ENCODE measurements around the gene RAB8B.
"Not testable (repeated sequence)": the region's sequence is repeated elsewhere in the genome, so short reads cannot be mapped to it uniquely, and the experiment has no call there.

The RAB8B gene

GRCh38 chr15:63202861-63203260 is 13.5 kb downstream of the RAB8B start:
- DNase-seq (ENCODE audit: extremely low spot score, insufficient read length, low read depth) (no peak), FAIRE-seq (no peak)

- no peak for FAIRE-seq
- DNase-seq (ENCODE audit: extremely low spot score, insufficient read length, low read depth) = no peak
These were observed 14.2 kb downstream of the RAB8B start for GRCh38 chr15:63203451-63204090.

- FAIRE-seq (no peak), DNase-seq (ENCODE audit: extremely low spot score, insufficient read length, low read depth) (no peak)
These were observed 16.7 kb downstream of the RAB8B start for GRCh38 chr15:63206079-63206478.

GRCh38 chr15:63208824-63209223 is 19.4 kb downstream of the RAB8B start:
- not testable (repeated sequence) for DNase-seq (ENCODE audit: extremely low spot score, insufficient read length, low read depth); FAIRE-seq

GRCh38 chr15:63210151-63211091 is 21.0 kb downstream of the RAB8B start:
- DNase-seq (ENCODE audit: extremely low spot score, insufficient read length, low read depth) = no peak
- FAIRE-seq = peak; percentile 18

- DNase-seq (ENCODE audit: extremely low spot score, insufficient read length, low read depth) = no peak
- no peak for FAIRE-seq
These were observed 21.7 kb downstream of the RAB8B start for GRCh38 chr15:63211092-63211490.

- DNase-seq (ENCODE audit: extremely low spot score, insufficient read length, low read depth) (no peak), FAIRE-seq (no peak)
These were observed 22.1 kb downstream of the RAB8B start for GRCh38 chr15:63211549-63211948.

GRCh38 chr15:63212050-63213004 is 22.9 kb downstream of the RAB8B start:
- peak; percentile 92 for FAIRE-seq

GRCh38 chr15:63218100-63218808 is 28.8 kb downstream of the RAB8B start:
- no peak for FAIRE-seq
- DNase-seq (ENCODE audit: extremely low spot score, insufficient read length, low read depth) = no peak

More at GRCh38 chr15:63212050-63213004, 22.9 kb downstream of the RAB8B start:
- no peak for DNase-seq (ENCODE audit: extremely low spot score, insufficient read length, low read depth)

GRCh38 chr15:63219196-63219710 is 29.8 kb downstream of the RAB8B start:
- FAIRE-seq (no peak), DNase-seq (ENCODE audit: extremely low spot score, insufficient read length, low read depth) (no peak)

- FAIRE-seq (no peak), DNase-seq (ENCODE audit: extremely low spot score, insufficient read length, low read depth) (no peak)
These were observed 31.9 kb downstream of the RAB8B start for GRCh38 chr15:63221346-63221745.

GRCh38 chr15:63223463-63223862 is 34.1 kb downstream of the RAB8B start:
- no peak for DNase-seq (ENCODE audit: extremely low spot score, insufficient read length, low read depth)
- no peak for FAIRE-seq

- no peak for DNase-seq (ENCODE audit: extremely low spot score, insufficient read length, low read depth)
- no peak for FAIRE-seq
These were observed 36.0 kb downstream of the RAB8B start for GRCh38 chr15:63225381-63225780.

- no peak for FAIRE-seq
- DNase-seq (ENCODE audit: extremely low spot score, insufficient read length, low read depth) = no peak
These were observed 36.9 kb downstream of the RAB8B start for GRCh38 chr15:63226155-63226883.

GRCh38 chr15:63226966-63227401 is 37.6 kb downstream of the RAB8B start:
- DNase-seq (ENCODE audit: extremely low spot score, insufficient read length, low read depth) = no peak
- FAIRE-seq = no peak

- FAIRE-seq (no peak), DNase-seq (ENCODE audit: extremely low spot score, insufficient read length, low read depth) (no peak)
These were observed 38.3 kb downstream of the RAB8B start for GRCh38 chr15:63227689-63228088.

- DNase-seq (ENCODE audit: extremely low spot score, insufficient read length, low read depth) (no peak), FAIRE-seq (no peak)
These were observed 41.8 kb downstream of the RAB8B start for GRCh38 chr15:63231206-63231605.

- DNase-seq (ENCODE audit: extremely low spot score, insufficient read length, low read depth) (no peak), FAIRE-seq (peak; percentile 65)
These were observed 42.3 kb downstream of the RAB8B start for GRCh38 chr15:63231706-63232105.

GRCh38 chr15:63232405-63232804 is 43.0 kb downstream of the RAB8B start:
- FAIRE-seq (no peak), DNase-seq (ENCODE audit: extremely low spot score, insufficient read length, low read depth) (no peak)
